ENCODE data around the gene GASK1B.

The GASK1B gene

DNA sequence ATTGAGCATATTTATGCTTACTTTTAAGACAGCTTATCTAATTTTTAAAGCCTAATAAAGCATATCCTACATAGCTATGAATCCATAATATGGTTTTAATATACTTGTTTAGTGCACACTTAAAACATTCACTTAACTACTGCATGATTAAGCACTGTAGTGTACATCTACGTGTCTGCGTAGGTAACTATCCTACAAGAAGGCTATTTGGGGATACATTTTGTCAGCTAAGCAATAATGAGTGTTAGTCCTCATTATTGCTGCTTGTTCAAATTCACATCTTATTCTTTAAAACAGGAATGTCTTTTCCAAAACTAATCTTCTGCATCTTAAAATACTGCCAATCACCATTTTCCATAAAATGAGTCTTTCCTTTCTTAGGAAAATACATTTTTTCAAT is 38.6 kb downstream of the GASK1B start:
- DNase-seq: no peak

DNA sequence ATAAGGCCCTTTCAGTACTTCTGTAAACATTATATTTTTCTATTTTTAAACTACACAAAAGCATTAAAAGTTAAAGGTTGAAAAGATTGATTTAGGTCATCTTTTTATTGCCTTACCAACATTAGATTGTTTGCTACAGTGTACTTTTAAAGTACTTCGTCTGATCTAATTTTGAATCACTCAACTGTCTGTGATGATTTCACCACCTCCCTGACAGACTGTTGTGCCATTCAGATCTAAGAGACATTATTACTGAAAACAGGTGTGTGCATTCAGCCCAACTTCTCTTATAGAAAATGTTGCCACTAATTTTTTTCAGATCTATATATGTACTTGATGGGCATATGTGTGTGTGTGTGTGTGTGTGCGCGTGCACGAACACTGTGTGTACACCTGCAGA is 39.3 kb downstream of the GASK1B start:
- no peak for DNase-seq

DNA sequence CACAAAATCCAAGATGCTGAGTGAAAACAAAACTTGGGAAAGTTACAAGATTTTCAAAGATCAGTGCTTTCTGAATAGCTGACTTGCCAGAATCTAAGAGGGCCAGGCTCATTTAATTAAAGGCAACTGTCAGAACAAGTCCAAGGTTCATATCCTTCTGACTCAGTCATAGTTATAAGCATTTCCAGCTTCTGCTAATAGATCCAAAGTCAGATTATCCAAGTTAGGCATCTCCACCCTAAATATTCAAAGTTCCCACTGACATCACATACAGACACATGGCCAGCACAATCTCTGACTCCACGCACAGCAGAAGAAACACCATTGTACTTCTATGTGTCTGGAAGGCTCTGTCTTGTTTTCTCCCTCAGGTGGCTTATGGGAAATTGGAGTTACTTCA is 41.8 kb downstream of the GASK1B start:
- no peak for DNase-seq

DNA sequence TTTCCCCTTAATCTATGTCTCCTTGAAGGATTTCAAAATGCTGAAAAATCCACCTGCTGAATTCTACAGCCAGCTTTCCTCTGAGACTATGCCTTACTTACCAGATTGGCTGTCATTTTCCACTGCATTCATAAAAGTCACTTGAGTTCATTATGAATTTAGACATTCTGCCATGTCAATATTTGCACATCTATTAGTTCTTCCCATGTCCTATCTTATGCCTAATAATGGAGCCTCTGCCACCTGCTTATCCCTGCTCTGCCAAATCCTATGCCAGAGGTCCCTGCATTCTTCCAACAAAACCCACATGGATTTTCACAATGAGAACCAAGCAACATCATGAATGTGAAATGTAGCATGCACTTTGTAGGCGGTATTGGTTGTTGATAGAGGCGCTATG is 42.6 kb downstream of the GASK1B start:
- DNase-seq: no peak

DNA sequence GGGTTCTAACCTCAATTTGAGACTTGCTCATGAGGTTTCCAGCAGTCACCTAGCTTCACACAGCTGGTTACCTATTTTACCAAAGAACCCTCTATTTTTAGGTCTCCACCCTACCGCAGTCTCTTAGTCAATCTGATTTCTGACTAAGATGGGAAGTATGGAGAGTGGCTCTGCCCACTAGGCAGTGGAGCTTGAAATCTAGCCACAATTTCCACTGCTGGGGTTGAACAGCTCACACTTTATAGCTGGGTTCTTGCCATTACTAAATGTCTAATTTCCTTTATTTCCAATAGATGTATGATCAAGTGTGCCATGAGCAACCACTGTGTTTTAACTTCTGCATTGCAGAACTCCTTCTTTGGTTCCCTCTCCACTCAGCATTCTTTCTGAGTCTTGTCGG is 43.1 kb downstream of the GASK1B start:
- DNase-seq: no peak

DNA sequence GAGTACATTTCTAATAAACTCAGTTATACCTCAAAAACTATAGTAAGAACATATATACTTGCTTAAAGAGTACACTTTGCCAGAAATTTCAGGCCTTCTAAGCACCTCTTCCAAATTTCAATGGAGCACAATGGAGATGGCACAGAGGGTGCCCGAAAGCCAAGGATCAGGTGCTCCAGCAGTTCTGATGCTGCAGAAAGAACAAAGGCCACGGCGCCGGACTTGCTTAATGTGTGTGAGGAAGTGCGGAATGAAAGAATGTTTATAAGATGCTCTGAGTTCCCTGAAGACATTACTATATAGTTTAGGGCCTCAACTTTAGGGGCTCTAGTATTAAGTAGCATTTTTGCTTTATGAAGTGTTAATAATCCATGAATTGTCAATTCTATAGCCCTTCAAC is 44.3 kb downstream of the GASK1B start:
- no peak for DNase-seq

DNA sequence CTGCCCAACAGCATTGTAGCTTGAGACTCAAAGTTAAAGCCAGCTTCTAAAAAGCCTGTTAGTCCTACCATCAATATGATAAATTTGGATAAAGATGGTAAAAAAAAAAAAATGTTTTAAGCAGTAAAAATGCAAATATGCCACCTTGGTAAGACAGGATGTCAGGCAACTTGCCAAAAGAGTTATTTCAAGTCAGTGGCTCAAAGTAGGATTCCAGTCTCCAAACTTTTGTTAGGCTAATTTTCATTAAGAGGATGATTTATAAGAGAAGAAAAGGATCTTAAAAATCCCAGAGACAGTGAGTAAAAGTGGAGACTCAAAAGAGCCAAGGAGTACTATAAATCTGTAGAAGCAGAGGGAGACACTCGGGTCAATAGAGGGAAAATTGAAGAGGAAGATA is 47.5 kb downstream of the GASK1B start:
- no peak for DNase-seq

All from stimulated activated CD4-positive, alpha-beta T cell treated with anti-CD3 and anti-CD28 coated beads, Interleukin-2, amount 100 ng/mL, for 48 hours (primary cell).